HEK293 (cell line): ENCODE data around the gene TIMM21.

ENCODE experiments used
- CTCF ChIP-seq: fragments of 450-650 bp; formaldehyde crosslinking; IDR thresholded peaks from 2 replicates; pipeline ENCODE4 v1.5.1; 2016; ENCODE audit warnings: missing biosample characterization, missing genetic modification characterization
- PRDM1 ChIP-seq: fragments of 450-650 bp; formaldehyde crosslinking; IDR thresholded peaks from 2 replicates; pipeline ENCODE4; 2016; ENCODE audit warnings: missing biosample characterization, missing genetic modification characterization
- ZBTB1 ChIP-seq: fragments of 450-650 bp; formaldehyde crosslinking; IDR thresholded peaks from 2 replicates; pipeline ENCODE4 v1.5.1; 2016; ENCODE audit warnings: missing biosample characterization, missing genetic modification characterization
- ZFP41 ChIP-seq: fragments of 450-650 bp; formaldehyde crosslinking; IDR thresholded peaks from 2 replicates; pipeline ENCODE4 v1.5.1; 2016; ENCODE audit warnings: missing biosample characterization, missing genetic modification characterization, borderline replicate concordance
- ZNF121 ChIP-seq: fragments of 450-650 bp; formaldehyde crosslinking; IDR thresholded peaks from 2 replicates; pipeline ENCODE4 v1.5.1; 2016; ENCODE audit warnings: missing biosample characterization, missing genetic modification characterization
- ZNF324 ChIP-seq: fragments of 450-650 bp; formaldehyde crosslinking; IDR thresholded peaks from 2 replicates; pipeline ENCODE4 v1.5.1; 2016; ENCODE audit warnings: missing biosample characterization, missing genetic modification characterization
- ZNF513 ChIP-seq: fragments of 450-650 bp; IDR thresholded peaks from 2 replicates; pipeline ENCODE4 v1.5.1; 2018; ENCODE audit warnings: missing biosample characterization, missing genetic modification characterization
- ZNF529 ChIP-seq: fragments of 450-650 bp; formaldehyde crosslinking; IDR thresholded peaks from 2 replicates; pipeline ENCODE4 v1.5.1; 2017; ENCODE audit warnings: missing genetic modification characterization, missing biosample characterization; ENCODE audit not compliant: insufficient replicate concordance

- TF ChIP-seq CTCF (tag by site-specific recombination) (no peak), ZNF513 (tag by site-specific recombination) (no peak), ZBTB1 (tag by site-specific recombination) (no peak), ZFP41 (tag by site-specific recombination) (no peak), ZNF121 (no peak), ZNF529 (tag by site-specific recombination) (no peak), ZNF324 (no peak), PRDM1 (tag by site-specific recombination) (no peak)
These were observed 37.3 kb upstream of the TIMM21 start for GRCh38 chr18:74110976-74111375.
